HepG2 (cell line): Measurements from ENCODE around the gene ZBED6. TPM values are rescaled to one million over a fixed set of nuclear protein-coding genes. Genes with fewer than 3 reads are reported as not detected.
A peak's percentile ranks its signal among the peaks of the same experiment; 100 is the strongest.

Experiments used
- ISX ChIP-seq: sonication (generic); formaldehyde crosslinking; conservative IDR thresholded peaks from 2 replicates; pipeline ENCODE4 v1.5.0; 2020; ENCODE audit warnings: missing genetic modification reagents
- MTA3 ChIP-seq: sonication (generic); formaldehyde crosslinking; IDR thresholded peaks from 2 replicates; pipeline ENCODE4 v1.4.0; 2020; ENCODE audit warnings: missing genetic modification reagents
- NFKBIZ ChIP-seq: IDR thresholded peaks from 2 replicates; pipeline ENCODE4 v1.6.1; 2018; ENCODE audit warnings: missing genetic modification reagents, missing compliant biosample characterization
- STAT5B ChIP-seq: sonication (generic); formaldehyde crosslinking; IDR thresholded peaks from 2 replicates; pipeline ENCODE4 v1.4.0; 2020; ENCODE audit warnings: missing genetic modification reagents
- ZBTB20 ChIP-seq: sonication (generic); formaldehyde crosslinking; IDR thresholded peaks from 2 replicates; pipeline ENCODE4 v1.8.1; 2023; ENCODE audit warnings: missing genetic modification reagents, low read depth, mild to moderate bottlenecking, borderline replicate concordance
- ZBTB38 ChIP-seq: sonication (generic); formaldehyde crosslinking; IDR thresholded peaks from 2 replicates; pipeline ENCODE4 v1.5.1; 2020; ENCODE audit warnings: mild to moderate bottlenecking, missing genetic modification reagents
- ZFP37 ChIP-seq: sonication (generic); formaldehyde crosslinking; IDR thresholded peaks from 2 replicates; pipeline ENCODE4 v1.4.0; 2020; ENCODE audit warnings: missing genetic modification reagents, borderline replicate concordance
- ZNF441 ChIP-seq: sonication (generic); formaldehyde crosslinking; IDR thresholded peaks from 2 replicates; pipeline ENCODE4 v1.7.0; 2021; ENCODE audit warnings: missing genetic modification reagents, borderline replicate concordance
- ZNF614 ChIP-seq: IDR thresholded peaks from 2 replicates; pipeline ENCODE4 v1.6.1; 2018; ENCODE audit warnings: missing biosample characterization, missing genetic modification reagents, inconsistent platforms, borderline replicate concordance
- ZSCAN9 ChIP-seq: IDR thresholded peaks from 2 replicates; pipeline ENCODE4 v1.6.1; 2016; ENCODE audit warnings: borderline replicate concordance
- polyA plus RNA-seq, 8 experiments: library from polyadenylated mRNA; depleted of rRNA in 3 of 8; stranded (reverse) in 7 of 8; unstranded in 1 of 8; fragments of >200 nt; fragmentation: Illumina TruSeq in 4 of 8; extraction: Trizol in 4 of 8; gene quantifications; 2 replicates each; pipeline versions ENCODE4 v1.2.1 to v1.2.3, GENCODE V29; 2011 to 2016; ENCODE audit warnings: low read depth in 4 of 8, missing spikeins in 1 of 8, mixed read lengths in 1 of 8; ENCODE audit not compliant: insufficient read depth in 1 of 8
- total RNA-seq, 5 experiments: library from RNA; depleted of rRNA; stranded (reverse); fragments of >200 nt; fragmentation: Illumina TruSeq; extraction: Trizol; gene quantifications; 2 replicates each; pipeline ENCODE4 v1.2.3, GENCODE V29; 2016; ENCODE audit warnings: low read depth in 1 of 5
- TF ChIP-seq, protein P1 (sequence below): sonication (generic); formaldehyde crosslinking; IDR thresholded peaks from 2 replicates; pipeline ENCODE4 v1.4.0; 2020; ENCODE audit warnings: missing genetic modification reagents
- TF ChIP-seq, protein P2 (sequence below): sonication (generic); formaldehyde crosslinking; IDR thresholded peaks from 2 replicates; pipeline ENCODE4 v1.8.1; 2023; ENCODE audit warnings: missing genetic modification reagents, mild to moderate bottlenecking, borderline replicate concordance
- TF ChIP-seq, protein P3 (sequence below): sonication (generic); formaldehyde crosslinking; IDR thresholded peaks from 2 replicates; pipeline ENCODE4 v1.4.0; 2020; ENCODE audit warnings: mild to moderate bottlenecking, missing genetic modification reagents
- TF ChIP-seq, protein P4 (sequence below): IDR thresholded peaks from 2 replicates; pipeline ENCODE4 v1.6.1; 2016; ENCODE audit warnings: missing compliant biosample characterization, missing genetic modification reagents, borderline replicate concordance
- TF ChIP-seq, protein P5 (sequence below): IDR thresholded peaks from 2 replicates; pipeline ENCODE4 v1.6.1; 2016; ENCODE audit warnings: missing biosample characterization, missing genetic modification reagents, low read depth

The ZBED6 gene
- total and polyA plus RNA-seq, 2 of the 13 experiments (the other 11 are each of a cell fraction or from before 2014, with no cell fraction given), result 9.3 to 12.5 TPM

DNA sequence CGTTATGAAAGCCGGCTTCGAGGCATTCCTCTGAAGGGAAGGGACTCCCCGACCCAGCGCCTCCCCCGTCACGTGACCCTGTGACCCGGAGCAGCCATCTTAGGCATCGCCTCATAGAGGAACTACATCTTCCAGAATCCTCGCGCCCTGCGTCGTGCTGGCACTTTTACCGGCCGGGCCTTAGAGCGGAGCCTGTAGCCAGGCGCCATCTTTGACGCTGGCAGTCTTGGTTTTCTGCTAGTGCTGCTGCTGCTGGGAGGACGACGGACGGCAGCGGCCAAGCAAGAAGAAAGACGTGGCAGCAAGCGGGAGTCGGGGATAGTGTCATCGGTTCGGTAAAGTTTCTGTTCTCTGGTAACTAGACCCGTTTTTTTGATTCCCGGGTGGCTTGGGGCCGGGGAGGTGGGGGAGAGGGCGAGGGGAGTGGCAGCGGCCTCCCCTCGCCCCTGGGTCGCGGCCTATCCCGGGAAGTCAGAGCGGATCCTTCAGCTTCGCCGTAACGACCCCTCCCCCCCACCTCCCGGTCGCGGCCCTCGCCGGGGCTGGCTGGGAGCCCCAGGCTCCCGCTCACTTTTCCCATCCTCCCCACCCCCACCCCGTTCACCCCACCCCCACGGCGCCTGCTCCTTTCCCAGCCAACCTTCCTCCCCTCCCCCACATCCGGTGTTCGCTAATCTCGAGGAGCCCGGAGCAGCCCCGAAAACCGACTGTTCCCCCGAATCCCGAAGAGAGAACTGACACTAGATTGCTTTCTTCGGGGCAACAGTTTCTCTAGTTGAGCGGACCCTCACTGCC, at the start of gene ZBED6, which contains the start of gene ZC3H11A (continued):
- TF ChIP-seq, protein P1, sequence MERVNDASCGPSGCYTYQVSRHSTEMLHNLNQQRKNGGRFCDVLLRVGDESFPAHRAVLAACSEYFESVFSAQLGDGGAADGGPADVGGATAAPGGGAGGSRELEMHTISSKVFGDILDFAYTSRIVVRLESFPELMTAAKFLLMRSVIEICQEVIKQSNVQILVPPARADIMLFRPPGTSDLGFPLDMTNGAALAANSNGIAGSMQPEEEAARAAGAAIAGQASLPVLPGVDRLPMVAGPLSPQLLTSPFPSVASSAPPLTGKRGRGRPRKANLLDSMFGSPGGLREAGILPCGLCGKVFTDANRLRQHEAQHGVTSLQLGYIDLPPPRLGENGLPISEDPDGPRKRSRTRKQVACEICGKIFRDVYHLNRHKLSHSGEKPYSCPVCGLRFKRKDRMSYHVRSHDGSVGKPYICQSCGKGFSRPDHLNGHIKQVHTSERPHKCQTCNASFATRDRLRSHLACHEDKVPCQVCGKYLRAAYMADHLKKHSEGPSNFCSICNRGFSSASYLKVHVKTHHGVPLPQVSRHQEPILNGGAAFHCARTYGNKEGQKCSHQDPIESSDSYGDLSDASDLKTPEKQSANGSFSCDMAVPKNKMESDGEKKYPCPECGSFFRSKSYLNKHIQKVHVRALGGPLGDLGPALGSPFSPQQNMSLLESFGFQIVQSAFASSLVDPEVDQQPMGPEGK (CRISPR knock-in tag), result peak; percentile 50; the same call in 1 of the 2 replicates
- TF ChIP-seq, protein P2, sequence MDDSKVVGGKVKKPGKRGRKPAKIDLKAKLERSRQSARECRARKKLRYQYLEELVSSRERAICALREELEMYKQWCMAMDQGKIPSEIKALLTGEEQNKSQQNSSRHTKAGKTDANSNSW, result no peak
- TF ChIP-seq ZNF441 (CRISPR knock-in tag), result no peak
- TF ChIP-seq, protein P3, sequence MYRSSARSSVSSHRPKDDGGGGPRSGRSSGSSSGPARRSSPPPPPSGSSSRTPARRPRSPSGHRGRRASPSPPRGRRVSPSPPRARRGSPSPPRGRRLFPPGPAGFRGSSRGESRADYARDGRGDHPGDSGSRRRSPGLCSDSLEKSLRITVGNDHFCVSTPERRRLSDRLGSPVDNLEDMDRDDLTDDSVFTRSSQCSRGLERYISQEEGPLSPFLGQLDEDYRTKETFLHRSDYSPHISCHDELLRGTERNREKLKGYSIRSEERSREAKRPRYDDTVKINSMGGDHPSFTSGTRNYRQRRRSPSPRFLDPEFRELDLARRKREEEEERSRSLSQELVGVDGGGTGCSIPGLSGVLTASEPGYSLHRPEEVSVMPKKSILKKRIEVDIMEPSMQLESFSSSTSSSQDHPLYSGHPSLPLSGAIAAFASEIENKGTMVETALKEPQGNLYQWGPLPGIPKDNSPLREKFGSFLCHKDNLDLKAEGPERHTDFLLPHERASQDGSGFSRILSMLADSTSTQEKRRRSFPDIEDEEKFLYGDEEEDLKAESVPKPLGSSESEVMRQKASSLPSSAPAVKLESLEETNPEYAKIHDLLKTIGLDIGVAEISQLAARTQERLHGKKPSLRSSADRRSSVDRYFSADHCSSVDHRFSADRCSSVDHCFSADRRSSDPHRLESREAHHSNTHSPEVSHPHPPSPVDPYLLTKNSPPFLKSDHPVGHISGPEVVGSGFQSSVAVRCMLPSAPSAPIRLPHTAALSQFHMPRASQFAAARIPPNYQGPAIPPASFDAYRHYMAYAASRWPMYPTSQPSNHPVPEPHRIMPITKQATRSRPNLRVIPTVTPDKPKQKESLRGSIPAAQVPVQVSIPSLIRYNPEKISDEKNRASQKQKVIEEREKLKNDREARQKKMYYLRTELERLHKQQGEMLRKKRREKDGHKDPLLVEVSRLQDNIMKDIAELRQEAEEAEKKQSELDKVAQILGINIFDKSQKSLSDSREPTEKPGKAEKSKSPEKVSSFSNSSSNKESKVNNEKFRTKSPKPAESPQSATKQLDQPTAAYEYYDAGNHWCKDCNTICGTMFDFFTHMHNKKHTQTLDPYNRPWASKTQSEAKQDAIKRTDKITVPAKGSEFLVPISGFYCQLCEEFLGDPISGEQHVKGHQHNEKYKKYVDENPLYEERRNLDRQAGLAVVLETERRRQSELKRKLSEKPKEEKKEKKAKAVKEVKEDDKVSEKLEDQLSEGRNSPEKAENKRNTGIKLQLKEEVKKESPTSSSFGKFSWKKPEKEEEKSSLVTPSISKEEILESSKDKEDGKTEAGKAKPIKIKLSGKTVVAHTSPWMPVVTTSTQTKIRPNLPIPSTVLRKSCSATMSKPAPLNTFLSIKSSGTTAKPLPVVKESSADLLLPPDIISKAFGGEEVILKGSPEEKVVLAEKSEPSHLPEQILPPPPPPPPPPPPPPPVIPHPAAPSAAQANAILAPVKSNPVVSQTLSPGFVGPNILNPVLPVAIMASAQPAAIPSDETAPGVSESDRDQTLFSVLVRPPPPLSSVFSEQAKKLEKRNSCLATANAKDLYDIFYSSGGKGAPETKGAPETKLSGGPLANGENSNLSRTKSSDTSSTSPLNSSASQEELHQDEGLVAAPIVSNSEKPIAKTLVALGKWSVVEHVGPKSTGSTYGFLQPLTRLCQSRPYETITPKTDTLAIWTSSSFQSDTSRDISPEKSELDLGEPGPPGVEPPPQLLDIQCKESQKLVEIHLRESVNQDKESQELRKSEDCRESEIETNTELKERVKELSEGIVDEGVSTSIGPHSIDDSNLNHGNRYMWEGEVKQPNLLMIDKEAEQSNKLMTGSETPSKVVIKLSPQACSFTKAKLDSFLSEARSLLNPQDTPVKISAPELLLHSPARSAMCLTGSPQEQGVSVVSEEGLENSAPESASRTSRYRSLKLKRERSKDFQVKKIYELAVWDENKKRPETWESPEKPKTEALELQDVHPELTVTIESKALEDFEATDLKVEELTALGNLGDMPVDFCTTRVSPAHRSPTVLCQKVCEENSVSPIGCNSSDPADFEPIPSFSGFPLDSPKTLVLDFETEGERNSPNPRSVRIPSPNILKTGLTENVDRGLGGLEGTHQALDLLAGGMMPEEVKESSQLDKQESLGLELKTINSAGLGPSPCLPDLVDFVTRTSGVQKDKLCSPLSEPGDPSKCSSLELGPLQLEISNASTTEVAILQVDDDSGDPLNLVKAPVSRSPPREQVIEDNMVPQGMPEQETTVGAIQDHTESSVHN (CRISPR knock-in tag), result no peak
- TF ChIP-seq, protein P4, sequence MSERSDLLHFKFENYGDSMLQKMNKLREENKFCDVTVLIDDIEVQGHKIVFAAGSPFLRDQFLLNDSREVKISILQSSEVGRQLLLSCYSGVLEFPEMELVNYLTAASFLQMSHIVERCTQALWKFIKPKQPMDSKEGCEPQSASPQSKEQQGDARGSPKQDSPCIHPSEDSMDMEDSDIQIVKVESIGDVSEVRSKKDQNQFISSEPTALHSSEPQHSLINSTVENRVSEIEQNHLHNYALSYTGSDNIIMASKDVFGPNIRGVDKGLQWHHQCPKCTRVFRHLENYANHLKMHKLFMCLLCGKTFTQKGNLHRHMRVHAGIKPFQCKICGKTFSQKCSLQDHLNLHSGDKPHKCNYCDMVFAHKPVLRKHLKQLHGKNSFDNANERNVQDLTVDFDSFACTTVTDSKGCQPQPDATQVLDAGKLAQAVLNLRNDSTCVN (CRISPR knock-in tag), result no peak
- no peak for TF ChIP-seq STAT5B
- no peak for TF ChIP-seq ZBTB38 (CRISPR knock-in tag)
- peak; percentile 74; the same call in 1 of the 2 replicates for TF ChIP-seq ZFP37 (CRISPR knock-in tag)
- no peak for TF ChIP-seq ISX (CRISPR knock-in tag)
- 0 out of 2 replicates have a peak, but pooled peaks have one; percentile 48 for TF ChIP-seq NFKBIZ (CRISPR knock-in tag)
- no peak for TF ChIP-seq ZSCAN9 (CRISPR knock-in tag)
- peak; percentile 66; the same call in 1 of the 2 replicates for TF ChIP-seq ZBTB20
- TF ChIP-seq, protein P5, sequence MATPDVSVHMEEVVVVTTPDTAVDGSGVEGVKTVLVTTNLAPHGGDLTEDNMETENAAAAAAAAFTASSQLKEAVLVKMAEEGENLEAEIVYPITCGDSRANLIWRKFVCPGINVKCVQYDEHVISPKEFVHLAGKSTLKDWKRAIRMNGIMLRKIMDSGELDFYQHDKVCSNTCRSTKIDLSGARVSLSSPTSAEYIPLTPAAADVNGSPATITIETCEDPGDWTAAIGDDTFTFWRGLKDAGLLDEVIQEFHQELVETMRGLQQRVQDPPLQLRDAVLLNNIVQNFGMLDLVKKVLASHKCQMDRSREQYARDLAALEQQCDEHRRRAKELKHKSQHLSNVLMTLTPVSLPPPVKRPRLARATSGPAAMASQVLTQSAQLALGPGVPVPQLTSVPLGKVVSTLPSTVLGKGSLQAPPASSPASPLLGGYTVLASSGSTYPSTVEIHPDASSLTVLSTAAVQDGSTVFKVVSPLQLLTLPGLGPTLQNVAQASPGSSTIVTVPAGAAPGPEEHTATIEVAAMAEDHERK (CRISPR knock-in tag), result peak; percentile 77
- peak; percentile 74 for TF ChIP-seq ZNF614 (CRISPR knock-in tag)
- TF ChIP-seq MTA3, result no peak
